GM12892 (cell line): ENCODE results near the gene PCSK6.
"Not testable (repeated sequence)": the region's sequence is repeated elsewhere in the genome, so short reads cannot be mapped to it uniquely, and the experiment has no call there.

Experiments
- DNase-seq: peaks from one replicate; pipeline ENCODE4 v3.0.0; 2011; ENCODE audit not compliant: insufficient read length
- FAIRE-seq: peaks from 2 replicates; lab custom pipeline; 2011; peaks lifted over from hg19 to GRCh38; lab: Jason Lieb, UNC
- POLR2A ChIP-seq: IDR thresholded peaks from 2 replicates; pipeline ENCODE4 v1.6.1; 2011; ENCODE audit warnings: low read depth, low read length, control low read depth
- POLR2AphosphoS5 ChIP-seq: IDR thresholded peaks from 2 replicates; pipeline ENCODE4 v1.6.1; 2011; ENCODE audit warnings: low read depth, low read length, control low read depth
- TAF1 ChIP-seq: IDR thresholded peaks from 2 replicates; pipeline ENCODE4 v1.6.1; 2011; ENCODE audit warnings: low read depth, mild to moderate bottlenecking, control low read depth, low read length, borderline replicate concordance

The PCSK6 gene

GRCh38 chr15:101424984-101425383 is 64.5 kb downstream of the PCSK6 start:
- FAIRE-seq: no peak
- TF ChIP-seq POLR2A (no peak), TAF1 (no peak), POLR2AphosphoS5 (no peak)
- no peak for DNase-seq

GRCh38 chr15:101420232-101420631 is 69.3 kb downstream of the PCSK6 start:
- FAIRE-seq (no peak), DNase-seq (no peak)
- TF ChIP-seq TAF1: no peak
- no peak for TF ChIP-seq POLR2A
- no peak for TF ChIP-seq POLR2AphosphoS5

- not testable (repeated sequence) for DNase-seq, FAIRE-seq
These were observed 73.0 kb downstream of the PCSK6 start for GRCh38 chr15:101416475-101416874.

GRCh38 chr15:101413239-101413638 is 76.3 kb downstream of the PCSK6 start:
- TF ChIP-seq TAF1: no peak
- TF ChIP-seq POLR2A: no peak
- no peak for TF ChIP-seq POLR2AphosphoS5
- DNase-seq (no peak), FAIRE-seq (no peak)

- TF ChIP-seq POLR2A (no peak), POLR2AphosphoS5 (no peak), TAF1 (no peak)
- DNase-seq (no peak), FAIRE-seq (no peak)
These were observed 77.9 kb downstream of the PCSK6 start for GRCh38 chr15:101411581-101411980.

- DNase-seq: no peak
- no peak for TF ChIP-seq POLR2AphosphoS5
- TF ChIP-seq POLR2A: no peak
- TF ChIP-seq TAF1: no peak
- no peak for FAIRE-seq
These were observed 78.4 kb downstream of the PCSK6 start for GRCh38 chr15:101411085-101411484.

- FAIRE-seq (no peak), DNase-seq (no peak)
- TF ChIP-seq POLR2A: no peak
These were observed 78.9 kb downstream of the PCSK6 start for GRCh38 chr15:101410612-101411011.

- no peak for DNase-seq
- no peak for FAIRE-seq
- TF ChIP-seq POLR2A (no peak), POLR2AphosphoS5 (no peak), TAF1 (no peak)
These were observed 79.9 kb downstream of the PCSK6 start for GRCh38 chr15:101409621-101410020.

GRCh38 chr15:101407966-101408775 is 81.3 kb downstream of the PCSK6 start:
- no peak for FAIRE-seq
- DNase-seq: no peak
- TF ChIP-seq TAF1 (no peak), POLR2A (no peak), POLR2AphosphoS5 (no peak)

GRCh38 chr15:101407439-101407838 is 82.1 kb downstream of the PCSK6 start:
- TF ChIP-seq POLR2AphosphoS5 (no peak), POLR2A (no peak)
- peak; percentile 91 for FAIRE-seq
- DNase-seq: peak; percentile 53

- no peak for FAIRE-seq
- TF ChIP-seq POLR2A (no peak), TAF1 (no peak), POLR2AphosphoS5 (no peak)
These were observed 82.8 kb downstream of the PCSK6 start for GRCh38 chr15:101406526-101407195.

GRCh38 chr15:101406036-101406435 is 83.5 kb downstream of the PCSK6 start:
- FAIRE-seq: no peak
- DNase-seq: no peak
- no peak for TF ChIP-seq POLR2AphosphoS5

More at GRCh38 chr15:101406526-101407195, 82.8 kb downstream of the PCSK6 start:
- no peak for DNase-seq
